ENCODE measurements around the gene LRCH3.

LRCH3 gene

DNA sequence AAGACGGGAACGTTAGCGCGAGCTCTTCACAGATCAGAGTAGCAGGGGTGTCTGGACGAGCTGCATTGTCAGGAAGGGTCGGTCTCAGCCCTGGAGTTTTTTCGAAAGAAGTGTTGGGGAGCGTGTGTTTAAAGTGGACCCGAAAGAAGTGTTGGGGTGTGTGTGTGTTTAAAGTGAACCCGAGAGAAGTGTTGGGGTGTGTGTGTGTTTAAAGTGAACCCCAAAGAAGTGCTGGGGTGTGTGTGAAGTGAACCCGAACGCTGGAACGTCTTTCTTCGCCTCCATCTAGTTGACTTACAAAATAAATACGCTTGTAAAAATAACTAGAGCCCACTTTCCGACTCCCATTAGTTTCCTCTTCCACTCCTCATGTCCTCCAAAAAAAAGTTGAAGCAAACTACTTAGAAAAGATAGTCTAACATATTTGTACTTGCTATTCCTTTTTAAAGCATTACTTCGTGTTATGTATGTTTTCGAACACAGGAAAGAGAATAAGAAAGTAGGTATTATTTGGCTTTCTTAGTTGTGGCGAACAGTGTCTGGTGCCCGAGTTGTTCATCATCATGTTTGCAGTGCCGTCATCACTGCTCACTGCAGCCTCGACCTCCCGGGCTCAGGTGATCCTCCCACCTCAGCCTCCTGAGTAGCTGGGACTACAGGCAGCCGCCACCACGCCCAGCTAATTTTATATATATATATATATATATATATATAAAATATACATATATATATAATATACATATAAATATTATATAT, 1.0 kb downstream of the LRCH3 start:
- DNase-seq = no peak

DNA sequence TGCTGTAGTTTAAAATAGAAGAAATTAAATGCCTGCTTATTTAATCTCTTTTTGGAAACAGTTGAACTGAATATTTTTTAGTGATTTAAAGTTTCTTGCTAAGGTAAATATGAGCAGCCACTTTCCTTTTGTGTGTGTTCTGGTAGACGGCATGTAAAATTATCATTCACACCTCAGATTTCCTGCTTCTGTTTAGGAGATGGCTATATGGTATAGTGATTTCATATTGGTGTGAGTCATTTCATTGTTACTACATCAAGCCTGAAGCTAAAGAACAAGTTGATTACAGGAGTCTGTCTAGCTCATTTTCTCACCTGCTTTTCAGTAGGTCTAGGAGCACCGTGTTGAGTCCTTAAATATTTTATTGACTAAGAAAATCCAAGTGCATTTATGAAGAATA, 2.2 kb downstream of the LRCH3 start:
- DNase-seq = no peak

DNA sequence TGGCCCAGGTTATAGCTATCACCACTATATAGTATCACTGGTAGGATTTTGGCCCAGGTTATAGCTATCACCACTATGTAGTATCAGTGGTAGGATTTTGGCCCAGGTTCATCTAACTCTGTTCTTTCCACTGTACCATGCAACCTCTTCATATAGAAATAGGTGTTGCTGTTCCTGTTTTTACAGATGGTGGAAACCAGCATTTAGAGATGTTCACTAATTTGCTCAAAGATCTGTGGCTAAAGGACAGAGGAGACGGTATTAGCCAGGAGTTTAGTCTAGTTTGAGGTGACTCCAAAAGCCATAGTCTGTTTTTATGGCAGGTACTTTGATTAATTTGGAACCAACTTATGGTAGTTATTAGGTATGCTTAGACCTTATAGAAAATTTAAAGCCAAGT, 3.1 kb downstream of the LRCH3 start:
- no peak for DNase-seq

DNA sequence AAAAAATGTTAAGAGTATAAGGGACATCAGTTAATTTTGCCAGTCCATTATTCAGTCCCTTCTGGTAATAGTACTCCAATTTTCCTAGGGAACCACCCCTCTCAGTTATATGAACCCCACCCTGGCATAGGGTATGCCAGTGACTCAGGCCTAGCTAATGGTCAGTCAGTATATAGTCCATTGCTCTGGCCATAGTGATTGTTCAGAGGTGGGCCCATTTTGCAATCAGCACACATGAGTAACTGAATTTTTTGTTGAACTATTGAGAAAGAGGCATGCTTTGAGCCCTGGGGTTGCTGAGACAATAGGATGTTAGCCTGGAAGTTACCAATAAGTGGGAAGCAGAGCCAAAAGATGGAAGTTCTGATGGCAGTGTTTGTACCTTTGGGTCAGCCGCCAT, 4.1 kb downstream of the LRCH3 start:
- DNase-seq = no peak

DNA sequence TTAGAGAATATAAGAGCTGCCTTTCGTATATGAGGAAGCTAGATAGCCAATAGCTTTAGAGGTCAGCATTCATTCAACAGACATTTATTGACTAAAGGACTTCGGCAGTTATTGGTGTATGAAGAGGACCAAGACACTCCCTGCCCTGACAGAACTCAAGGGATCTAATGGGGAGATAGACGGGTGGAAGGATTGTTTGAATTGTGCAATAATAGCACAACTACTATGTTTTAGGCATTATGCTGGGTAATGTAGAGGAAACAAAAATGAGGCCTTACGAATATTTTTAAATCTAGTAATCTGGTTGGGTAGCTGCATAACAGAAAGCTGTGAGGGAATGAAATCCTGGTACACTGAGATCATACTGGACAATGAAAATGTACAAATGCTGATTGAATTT, 5.0 kb downstream of the LRCH3 start:
- no peak for DNase-seq

DNA sequence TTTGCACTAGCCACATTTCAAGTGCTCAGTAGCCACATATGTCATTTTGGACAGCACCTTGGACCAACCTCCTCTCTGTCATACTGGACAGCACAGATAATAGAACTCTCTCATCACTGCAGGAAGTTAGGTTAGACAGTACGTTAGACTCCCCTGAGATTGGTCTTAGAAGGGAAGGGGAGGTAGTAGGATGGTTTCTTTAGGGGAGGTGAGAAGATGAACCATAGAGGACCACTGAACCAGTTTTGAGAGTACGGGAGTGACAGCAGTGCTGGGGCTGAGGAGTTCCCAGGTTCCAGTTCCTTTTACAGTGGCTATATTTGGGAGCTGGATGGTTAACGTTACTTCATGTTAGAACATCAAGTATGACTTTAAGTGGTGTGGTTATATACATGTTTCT, 7.8 kb downstream of the LRCH3 start:
- no peak for DNase-seq

DNA sequence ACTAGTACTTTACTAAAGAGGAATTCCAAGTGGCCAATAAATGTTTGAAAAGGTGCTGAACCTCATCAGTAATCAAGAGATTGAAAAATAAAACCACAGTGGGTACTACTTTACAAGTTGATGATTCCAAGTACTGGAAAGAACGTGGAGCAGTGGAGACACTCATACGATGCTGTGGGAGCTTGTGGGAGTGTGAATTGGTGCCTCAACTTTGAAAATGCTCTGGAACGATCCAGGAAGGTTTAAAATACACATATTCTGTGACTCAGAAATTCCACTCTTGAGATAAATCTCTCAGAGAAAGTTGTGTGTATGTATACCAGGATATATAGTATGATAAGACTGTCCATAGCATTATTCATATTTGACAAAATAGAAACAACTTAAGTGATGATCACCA, 9.3 kb downstream of the LRCH3 start:
- DNase-seq = no peak

DNA sequence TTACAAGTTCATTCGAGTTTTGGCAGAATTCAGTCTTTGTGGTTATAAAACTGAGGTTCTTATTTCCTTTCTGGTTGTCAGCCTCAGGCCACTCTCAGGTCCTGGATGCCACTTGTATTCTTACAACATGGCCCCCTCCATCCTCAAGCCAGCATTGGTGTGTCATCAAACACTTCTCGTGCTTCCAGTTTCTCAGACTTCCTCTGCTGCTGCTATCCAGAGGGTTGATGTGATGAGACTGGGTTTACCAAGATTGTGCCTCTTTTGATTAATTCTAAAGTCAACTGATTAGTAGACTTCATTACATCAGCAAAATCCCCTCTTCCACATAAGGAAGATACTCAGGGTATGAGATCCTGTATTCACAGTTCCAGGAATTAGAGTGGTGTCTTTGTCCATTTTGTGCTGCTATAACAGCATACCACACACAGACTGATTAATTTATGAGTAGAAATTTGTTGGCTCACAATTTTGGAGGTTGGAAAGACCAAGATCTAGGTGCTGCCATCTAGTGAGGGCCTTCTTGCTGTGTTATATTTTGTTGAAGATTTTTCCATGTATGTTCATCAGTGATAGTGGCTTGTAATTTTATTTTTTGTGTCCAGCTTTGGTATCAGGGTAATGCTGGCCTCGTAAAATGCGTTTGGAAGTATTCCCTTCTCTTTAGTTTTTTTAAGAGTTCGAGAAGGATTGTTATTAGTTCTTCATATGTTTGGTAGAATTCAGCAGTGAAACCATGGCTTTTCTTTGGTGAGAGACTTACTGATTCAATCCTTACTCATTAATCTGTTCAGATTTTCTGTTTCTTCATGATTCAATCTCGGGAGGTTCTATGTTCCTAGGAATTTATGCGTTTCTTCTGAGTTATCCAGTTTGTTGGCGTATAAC, 11.1 kb downstream of the LRCH3 start:
- DNase-seq = no peak

DNA sequence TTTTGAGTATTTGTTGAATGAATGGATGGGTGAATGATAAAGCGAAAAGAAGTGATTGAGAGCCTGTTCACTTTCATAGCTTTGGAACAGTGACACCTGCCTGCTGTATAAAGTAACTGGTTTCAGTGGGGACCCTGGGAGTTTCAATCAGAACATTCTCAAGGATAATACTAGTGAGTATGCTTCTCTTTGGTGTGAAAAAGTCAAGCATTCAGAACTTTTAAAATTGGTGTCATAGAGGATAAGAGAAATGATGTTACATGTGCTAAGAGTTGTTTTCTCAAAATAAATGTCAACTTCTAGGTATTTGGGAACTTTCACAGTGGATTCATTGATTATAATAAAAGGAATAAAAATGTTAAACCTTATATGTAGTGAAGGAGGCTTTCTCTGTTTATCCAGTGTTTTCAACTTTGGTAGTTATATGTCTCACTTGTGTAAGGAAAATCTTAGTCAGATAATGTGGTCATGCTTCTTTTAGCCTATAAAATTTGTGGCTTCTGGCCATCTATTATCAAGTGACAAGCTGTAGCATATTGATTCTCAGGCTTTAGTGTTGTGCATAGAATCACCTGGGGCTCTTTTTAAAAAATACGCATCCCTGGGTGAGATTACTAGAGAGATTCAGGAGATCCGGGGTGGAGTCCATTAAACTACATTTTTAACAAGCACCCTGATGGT, 11.9 kb downstream of the LRCH3 start:
- no peak for DNase-seq

DNA sequence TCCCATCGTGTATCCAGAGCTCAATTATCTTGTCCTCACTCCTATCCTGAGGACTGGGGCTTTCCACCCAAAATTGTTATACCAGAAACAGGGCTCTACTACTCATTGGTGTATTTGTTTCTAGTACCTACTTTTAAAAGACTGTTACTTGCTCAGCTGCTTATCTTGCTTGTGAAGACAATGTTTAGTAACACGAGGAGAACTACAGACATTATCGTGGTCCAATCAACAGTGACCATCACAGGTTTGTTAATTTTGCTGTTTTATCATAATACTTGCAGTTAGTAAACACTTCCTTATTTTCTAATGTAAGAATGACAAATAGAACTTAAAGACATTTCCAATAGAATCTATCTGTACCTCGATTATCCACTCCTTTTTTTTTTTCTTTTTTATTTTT, 13.5 kb downstream of the LRCH3 start:
- DNase-seq = no peak

DNA sequence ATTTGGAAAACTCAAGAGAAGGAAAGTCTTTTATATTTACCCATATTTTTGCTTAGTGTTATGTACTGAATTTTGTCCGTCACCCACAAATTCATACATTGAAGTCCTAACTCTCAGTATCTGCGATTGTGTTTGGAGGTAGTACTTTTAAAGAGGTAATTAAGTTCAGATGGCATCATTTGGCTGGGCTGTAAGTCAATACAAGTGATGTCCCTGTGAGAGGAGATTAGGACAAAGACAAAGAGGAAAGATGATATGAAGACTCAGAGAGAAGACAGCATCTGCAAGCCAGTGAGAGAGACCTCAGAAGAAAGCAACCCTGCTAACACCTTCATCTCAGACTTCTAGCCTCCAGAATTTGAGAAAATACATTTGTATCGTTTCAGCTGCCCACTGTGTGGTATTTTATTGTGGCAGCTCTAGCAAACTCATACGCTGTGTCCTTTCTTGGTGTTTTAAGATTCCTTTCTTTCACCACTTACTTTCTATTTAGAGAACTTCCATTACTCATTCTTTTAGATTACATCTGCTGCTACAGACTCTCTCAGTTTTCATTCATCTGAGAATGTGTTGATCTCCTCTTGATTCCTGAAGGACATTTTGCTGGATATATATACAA, 17.0 kb downstream of the LRCH3 start:
- no peak for DNase-seq

DNA sequence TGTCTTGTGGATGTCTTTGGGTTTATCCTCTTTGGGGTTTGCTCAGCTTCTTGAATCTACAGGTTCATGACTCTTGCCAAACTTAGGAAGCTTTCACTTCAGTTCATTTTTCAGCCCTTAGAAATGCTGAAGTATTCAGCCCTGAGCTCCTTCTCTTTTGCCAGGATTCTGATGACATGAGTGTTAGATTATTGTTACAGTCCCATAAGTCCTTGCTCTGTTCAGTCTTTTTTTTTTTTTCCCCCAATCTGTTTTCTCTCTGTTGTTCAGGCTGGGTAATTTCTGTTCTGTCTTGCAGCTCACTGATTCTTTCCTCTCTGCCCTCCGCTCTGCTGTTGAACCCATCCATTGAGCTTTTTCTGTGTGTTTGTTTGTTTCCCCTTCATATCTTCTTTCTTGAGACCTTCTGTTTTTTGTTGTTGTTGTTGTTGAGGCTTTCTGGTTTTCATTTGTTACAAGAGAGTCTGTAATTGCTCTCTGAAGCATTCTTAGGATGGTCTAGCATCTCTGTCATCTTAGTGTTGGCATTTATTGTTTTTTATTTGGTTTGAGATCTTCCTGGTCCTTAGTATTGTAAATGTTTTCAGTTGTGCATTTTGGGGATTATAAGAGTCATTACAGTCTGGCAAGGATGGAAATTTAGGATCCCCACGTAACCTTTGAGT, 18.4 kb downstream of the LRCH3 start:
- no peak for DNase-seq

DNA sequence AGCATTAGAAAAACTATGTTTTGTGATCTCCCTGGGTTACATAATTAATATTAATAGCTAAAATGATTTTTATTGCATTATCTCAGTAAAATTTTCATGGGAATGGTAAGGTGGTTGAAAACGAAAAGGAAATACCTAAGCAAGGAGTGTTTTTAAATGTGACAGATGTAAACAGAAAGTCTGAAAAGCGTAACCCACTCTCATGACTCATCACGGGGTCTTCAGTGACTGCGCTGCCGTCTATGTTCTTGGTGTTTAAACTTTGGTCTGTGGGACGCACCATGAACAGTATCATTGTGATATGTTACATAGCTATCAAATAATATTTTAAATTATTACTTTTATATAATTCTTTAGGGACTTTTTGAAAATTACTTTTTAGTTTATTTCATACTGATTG, 19.8 kb downstream of the LRCH3 start:
- DNase-seq = no peak

DNA sequence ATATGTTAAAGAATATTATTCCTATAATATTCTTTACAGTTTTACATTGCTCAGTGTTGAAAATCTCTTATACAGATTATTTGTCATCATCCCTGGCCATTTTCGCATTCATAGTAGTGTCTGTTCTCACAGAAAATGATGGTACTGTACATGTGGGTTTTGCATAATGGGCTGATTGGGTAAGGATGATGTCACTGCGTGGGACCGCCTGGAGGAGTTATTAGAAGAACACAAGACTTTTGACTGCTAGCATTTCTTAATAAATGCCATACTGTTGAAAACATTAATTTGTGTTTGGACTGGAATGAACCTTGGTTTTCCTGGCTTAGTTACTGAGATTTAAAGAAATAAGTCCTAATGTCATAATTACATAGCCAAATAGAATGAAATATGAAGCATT, 20.3 kb downstream of the LRCH3 start:
- no peak for DNase-seq

DNA sequence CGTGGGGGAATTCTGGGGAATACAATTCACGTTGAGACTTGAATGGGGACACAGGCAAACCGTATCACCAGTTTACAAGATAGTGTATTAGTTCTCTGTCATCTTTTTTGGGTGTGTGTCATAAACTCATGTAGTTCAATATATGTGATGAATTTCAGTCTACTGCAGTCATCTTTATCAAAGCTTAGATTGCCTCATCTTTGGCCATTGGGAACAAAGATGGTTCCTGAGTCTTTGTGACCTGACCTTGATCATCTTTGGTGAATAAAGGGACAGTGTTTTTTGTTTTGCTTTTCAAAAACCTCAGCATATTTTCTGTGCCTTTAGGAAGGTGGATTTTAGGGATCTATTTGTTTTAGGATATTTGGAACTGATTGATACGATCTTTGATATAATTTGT, 23.3 kb downstream of the LRCH3 start:
- DNase-seq = no peak

DNA sequence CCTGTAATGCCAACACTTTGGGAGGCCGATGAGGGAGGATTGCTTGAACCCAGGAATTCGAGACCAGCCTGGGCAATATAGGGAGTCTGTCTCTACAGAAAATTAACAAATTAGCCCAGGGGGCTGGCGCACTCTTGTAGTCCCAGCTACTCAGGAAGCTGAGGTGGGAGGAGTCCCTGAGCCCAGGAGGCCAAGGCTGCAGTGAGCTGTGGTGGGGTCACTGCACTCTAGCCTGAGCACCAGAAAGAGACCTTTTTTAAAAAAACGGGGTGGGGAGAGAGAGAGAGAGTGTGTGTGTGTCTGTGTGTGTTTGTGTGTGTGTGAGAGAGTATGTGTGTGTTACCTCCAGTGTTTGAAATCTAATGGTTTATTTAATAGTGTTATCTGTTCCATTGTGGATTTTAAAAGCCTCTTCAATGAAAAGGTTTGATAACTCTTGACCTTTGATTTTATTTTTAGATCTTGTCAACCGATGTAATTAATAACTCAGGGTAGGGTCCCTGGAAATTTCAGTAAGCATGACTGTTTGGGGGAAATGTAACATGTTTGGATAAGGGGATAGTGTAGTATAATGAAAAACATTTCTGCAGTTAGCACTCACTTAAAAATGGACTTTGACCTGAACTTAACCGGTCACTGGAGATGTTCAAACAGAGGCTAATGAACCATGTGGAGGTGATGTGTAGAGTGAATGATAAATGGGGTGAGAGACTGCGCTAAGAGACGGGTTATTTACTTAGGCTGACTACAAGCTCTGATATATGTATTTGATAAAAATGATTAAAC, 29.7 kb downstream of the LRCH3 start:
- peak; percentile 5 for DNase-seq

DNA sequence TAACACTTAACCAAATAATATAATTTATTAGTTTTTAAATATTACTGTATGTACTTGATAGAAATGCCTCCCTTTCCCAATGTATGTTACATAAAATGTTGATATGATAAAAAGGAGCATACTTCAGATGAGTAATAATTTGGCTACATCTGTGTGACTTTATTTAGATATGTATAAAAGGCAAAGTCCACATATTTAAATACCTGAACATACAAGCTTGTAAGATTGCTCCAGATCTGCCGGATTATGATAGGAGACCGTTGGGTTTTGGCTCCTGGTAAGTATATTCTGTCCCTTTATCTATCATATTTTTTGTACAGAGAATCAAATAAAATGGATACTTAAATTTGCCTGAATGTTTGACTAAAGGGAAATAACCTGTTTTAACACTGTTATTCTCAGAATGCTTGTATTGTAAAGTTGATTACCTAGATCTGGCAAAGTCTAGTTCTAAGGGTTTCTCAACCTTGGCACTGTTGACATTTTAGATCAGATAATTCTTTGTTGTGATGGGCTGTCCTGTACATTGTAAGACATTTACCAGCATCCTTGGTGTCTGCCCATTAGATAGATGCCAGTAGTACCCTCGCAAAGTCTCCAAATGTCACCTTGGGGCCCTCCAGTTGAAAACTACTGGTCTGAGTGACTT, 38.5 kb downstream of the LRCH3 start:
- DNase-seq = no peak

DNA sequence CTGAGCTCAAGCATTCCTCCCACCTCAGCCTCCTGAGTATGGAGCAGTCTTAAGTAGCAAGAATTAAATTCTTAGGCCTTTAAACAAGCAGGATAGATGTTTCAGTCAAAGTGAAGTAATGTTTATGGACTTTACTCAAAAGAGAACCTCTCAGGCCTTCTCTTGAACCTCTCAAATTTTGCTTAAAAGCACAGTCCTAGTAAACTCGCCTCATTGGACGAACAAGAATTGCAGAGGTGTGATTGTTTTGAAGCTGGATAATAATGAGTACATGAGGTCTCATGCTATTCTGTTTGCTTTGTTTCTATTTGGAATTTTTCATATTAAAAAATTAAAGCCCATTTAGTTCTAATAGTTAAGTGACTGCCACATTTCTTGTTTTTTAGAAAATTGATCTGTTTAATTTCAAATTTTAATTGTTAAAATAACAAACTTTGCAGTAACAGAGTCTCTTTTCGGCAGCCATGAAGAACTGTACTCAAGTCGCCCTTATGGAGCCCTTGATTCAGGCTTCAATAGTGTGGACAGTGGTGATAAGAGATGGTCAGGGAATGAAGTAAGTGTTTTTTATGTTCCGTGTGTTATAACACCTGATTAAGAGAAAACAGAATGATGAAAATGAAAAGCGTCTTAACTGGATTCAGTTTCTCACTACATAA, 39.4 kb downstream of the LRCH3 start:
- no peak for DNase-seq

DNA sequence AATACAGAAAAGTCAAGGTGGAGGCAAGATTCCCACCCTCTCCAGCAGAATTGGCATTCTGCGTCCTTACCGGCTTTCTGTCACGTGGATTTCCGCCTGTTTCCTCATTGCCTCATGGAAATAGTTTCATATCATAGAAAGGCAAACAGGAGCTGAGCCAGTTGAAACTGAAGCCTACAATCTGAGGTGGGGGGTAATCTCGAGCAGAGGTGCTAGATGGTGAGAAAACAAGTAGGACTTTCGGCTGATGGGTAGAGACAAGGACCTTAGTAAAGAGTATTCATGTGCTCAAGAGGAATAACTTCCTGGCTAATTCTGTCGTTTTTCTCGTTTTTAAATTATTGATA, 39.9 kb downstream of the LRCH3 start:
- DNase-seq = no peak

DNA sequence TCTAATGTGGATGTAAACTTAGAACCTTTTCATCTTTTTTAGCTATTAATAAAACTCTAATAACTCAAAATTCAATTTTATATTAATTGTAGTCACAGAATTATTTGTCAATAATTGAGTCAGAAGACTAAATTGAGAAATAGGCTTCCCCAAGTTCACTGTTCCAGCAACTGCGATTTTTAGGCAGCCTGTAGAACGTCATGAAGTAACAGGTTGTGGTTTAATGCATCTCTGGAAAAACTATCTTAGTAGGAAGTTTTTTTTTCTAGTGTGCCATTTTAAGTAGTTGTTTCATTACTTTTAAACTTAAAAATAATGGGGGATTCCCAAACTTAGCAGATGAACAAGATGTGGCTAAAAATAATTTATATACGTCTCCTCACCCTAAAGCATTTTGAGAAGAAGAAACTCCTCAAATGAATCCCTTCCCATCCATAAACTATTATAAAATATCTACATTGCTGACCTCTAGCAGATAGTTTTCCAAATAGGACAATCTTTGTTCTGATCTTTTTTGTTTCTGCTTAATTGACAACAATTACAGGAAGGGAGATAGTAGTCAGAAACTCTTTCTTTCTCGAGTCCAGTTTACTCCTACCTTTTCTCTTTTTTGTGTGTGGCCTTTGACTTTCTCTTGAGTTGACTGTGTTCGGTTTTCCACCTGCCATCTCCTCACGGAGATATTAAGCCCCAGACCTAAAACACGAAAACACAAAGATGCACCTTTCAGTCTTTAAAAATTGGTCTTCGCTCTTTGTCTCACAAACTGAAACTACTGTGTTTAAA, 43.1 kb downstream of the LRCH3 start:
- DNase-seq = no peak

Data from right kidney (tissue), 1 donor.